Calu3 (cell line): ENCODE data around the gene ZCCHC7. TPM values are rescaled to one million over a fixed set of nuclear protein-coding genes. Genes with fewer than 3 reads are reported as not detected.

Experiments used
- BruUV-seq: library from RNA; stranded (reverse); fragments of 400-500 nt; replicated peaks from 2 replicates; lab custom pipeline; 2021; lab: Mats Ljungman, UMichigan
- CTCF ChIA-PET: fragments of 300-600 bp; sonication (Branson Sonifier 250); formaldehyde crosslinking; loops from one replicate; lab custom pipeline; 2022; ENCODE audit warnings: antibody characterized with exemption; lab: Charles Lee
- DNase-seq: peaks from one replicate; pipeline ENCODE4 v3.0.0; 2022
- H3K27ac Mint-ChIP-seq: one replicate; pipeline ENCODE4 v1.8.0; 2022; ENCODE audit warnings: mixed read lengths; ENCODE audit not compliant: unreplicated experiment
- H3K27me3 Mint-ChIP-seq: one replicate; pipeline ENCODE4 v1.8.0; 2022; ENCODE audit warnings: mixed read lengths; ENCODE audit not compliant: unreplicated experiment
- H3K36me3 Mint-ChIP-seq: one replicate; pipeline ENCODE4 v1.8.0; 2022; ENCODE audit warnings: mild to moderate bottlenecking, moderate library complexity, mixed read lengths; ENCODE audit not compliant: insufficient read depth, unreplicated experiment
- H3K4me1 Mint-ChIP-seq: one replicate; pipeline ENCODE4 v1.8.0; 2022; ENCODE audit warnings: mild to moderate bottlenecking, low read depth, mixed read lengths; ENCODE audit not compliant: unreplicated experiment
- H3K4me3 Mint-ChIP-seq: one replicate; pipeline ENCODE4 v1.8.0; 2022; ENCODE audit warnings: mild to moderate bottlenecking, low read depth, moderate library complexity, mixed read lengths; ENCODE audit not compliant: unreplicated experiment
- H3K9me3 Mint-ChIP-seq: one replicate; pipeline ENCODE4 v1.8.0; 2022; ENCODE audit warnings: low read depth, mixed read lengths; ENCODE audit not compliant: unreplicated experiment
- intact Hi-C: fragments of 100-400 bp; cut with micrococcal nuclease; formaldehyde crosslinking; loops from one replicate; pipeline ENCODE4 v1.10.0; 2022; ENCODE audit not compliant: unreplicated experiment
- total RNA-seq: library from RNA; stranded (reverse); gene quantifications from 2 replicates; pipeline ENCODE4 v1.2.3, GENCODE V29; 2022
- TF ChIP-seq, protein P1 (sequence below): fragments of 200-600 bp; IDR thresholded peaks from one replicate; pipeline ENCODE4 v1.8.0; 2022; ENCODE audit warnings: antibody characterized with exemption; ENCODE audit not compliant: unreplicated experiment

Gene ZCCHC7
- total RNA-seq, 1 experiment from 2014 or later: 6.5 TPM

DNA sequence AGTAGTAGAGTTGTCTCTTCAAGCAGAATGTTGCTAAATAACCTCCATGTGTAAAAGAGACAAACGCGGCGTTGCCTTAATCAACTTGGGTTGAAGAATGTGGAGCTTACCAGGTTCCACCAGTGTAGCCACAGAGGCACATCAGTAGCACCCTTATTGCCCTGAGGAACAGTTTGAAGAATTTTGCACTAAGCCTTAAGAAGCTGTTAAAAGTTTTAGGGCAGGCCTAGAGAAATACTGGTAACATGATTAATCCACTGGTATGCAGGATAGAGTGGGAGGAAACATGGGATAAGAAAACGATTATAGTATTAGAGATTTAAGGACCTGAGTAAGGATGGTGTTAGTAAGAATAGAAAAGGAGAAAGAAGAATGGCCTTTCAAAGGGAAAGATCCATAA is 100.6 kb downstream of the ZCCHC7 start:
- intact Hi-C loops: no loop called here
- no peak overlapping the region for H3K4me3 Mint-ChIP-seq
- H3K27me3 Mint-ChIP-seq: no peaks in the 10 kb centered on the region
- CTCF ChIA-PET: no interaction called here
- H3K4me1 Mint-ChIP-seq: peaks cover 15% of the 10 kb centered on the region
- no peaks in the 10 kb centered on the region for H3K36me3 Mint-ChIP-seq
- DNase-seq: no peak
- H3K27ac Mint-ChIP-seq: no peak overlapping the region
- TF ChIP-seq, protein P1, sequence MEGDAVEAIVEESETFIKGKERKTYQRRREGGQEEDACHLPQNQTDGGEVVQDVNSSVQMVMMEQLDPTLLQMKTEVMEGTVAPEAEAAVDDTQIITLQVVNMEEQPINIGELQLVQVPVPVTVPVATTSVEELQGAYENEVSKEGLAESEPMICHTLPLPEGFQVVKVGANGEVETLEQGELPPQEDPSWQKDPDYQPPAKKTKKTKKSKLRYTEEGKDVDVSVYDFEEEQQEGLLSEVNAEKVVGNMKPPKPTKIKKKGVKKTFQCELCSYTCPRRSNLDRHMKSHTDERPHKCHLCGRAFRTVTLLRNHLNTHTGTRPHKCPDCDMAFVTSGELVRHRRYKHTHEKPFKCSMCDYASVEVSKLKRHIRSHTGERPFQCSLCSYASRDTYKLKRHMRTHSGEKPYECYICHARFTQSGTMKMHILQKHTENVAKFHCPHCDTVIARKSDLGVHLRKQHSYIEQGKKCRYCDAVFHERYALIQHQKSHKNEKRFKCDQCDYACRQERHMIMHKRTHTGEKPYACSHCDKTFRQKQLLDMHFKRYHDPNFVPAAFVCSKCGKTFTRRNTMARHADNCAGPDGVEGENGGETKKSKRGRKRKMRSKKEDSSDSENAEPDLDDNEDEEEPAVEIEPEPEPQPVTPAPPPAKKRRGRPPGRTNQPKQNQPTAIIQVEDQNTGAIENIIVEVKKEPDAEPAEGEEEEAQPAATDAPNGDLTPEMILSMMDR: no peak
- no peaks in the 10 kb centered on the region for H3K9me3 Mint-ChIP-seq
- BruUV-seq: no TSS peak

DNA sequence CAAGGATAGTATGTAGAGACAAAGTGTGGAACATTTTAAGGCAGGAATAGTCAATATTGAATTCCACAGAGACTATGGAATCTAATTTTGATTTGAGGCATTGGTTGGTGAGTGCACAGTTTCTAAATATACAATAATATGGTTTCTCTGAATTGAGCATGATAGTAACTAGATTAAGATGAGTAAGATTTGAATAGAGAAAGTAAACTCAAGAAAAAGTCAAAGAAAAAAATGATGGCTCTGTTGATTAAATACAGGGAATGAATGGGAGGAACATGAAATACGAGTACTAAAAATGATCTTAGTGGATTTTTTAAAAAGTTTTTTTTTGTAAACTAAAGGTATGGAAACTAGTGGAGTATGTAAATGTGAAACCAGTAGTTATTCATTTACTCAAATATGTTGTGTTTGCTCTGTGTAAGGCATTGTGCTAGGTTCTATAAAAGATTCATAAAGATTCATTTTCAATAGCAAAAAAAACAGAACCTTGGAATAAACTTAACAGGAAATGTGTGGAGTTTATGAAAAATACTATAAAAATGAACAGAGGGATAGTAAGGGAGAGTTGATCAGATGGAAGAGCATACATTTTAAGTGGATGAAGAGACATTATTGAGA is 101.2 kb downstream of the ZCCHC7 start:
- Mint-ChIP-seq H3K4me3 (no peak overlapping the region), H3K27ac (no peak overlapping the region), H3K36me3 (no peaks in the 10 kb centered on the region), H3K9me3 (no peaks in the 10 kb centered on the region), H3K4me1 (peaks cover 15% of the 10 kb centered on the region), H3K27me3 (no peaks in the 10 kb centered on the region)
- CTCF ChIA-PET: no interaction called here
- intact Hi-C loops: no loop called here
- no peak for DNase-seq
- TF ChIP-seq, protein P1: no peak
- no TSS peak for BruUV-seq

DNA sequence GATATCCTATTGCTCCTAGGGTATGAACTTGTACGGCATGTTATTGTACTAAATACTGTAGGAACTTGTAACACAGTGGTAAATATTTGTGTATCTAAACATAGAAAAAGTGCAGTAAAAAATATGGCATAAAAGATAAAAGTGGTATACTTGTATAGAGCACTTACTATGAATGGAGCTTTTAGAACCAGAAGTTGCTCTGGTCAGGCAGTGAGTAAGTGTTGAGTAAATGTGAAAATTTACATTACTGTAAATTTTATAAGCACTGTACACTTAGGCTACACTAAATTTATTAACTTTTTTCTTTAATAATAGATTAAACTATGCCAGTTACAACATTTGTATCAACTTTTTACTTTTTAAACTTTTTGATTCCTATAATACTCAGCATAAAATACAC is 109.1 kb downstream of the ZCCHC7 start:
- Mint-ChIP-seq H3K9me3 (no peaks in the 10 kb centered on the region), H3K27me3 (no peaks in the 10 kb centered on the region), H3K36me3 (no peaks in the 10 kb centered on the region), H3K4me3 (no peak overlapping the region), H3K4me1 (no peaks in the 10 kb centered on the region), H3K27ac (no peak overlapping the region)
- intact Hi-C loops: no loop called here
- CTCF ChIA-PET: interaction anchor here (0.8 kb wide), 1 partner anchor 15 kb away, joined by 3 read pairs; no protein-coding TSS in a partner anchor
- TF ChIP-seq, protein P1: no peak
- BruUV-seq: no TSS peak
- no peak for DNase-seq

DNA sequence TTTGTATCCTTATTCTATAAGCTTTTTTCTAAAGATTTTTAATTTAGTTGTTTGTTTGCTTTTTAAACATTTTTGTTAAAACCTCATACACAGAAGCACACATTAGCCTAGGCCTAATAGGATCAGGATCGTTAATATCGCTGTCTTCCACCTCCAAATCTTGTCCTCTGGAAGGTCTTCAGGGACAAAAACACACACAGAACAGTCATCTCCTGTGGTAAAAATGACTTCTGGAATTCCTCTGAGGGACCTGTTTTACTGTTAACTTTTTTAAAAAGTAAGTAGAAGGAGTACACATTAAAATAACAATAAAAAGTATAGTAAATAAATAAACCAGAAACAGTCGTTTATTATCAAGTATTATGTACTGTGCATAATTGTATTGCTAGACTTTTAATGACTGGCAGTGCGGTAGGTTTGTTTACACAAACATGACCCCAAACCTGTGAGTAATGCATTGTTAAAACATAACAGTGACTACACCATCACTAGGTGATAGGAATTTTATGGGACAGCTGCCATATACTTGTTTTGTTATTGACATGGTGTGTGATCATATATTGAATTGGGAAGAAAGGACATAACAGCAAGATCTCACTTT is 109.6 kb downstream of the ZCCHC7 start:
- no peak overlapping the region for H3K4me3 Mint-ChIP-seq
- intact Hi-C loops: no loop called here
- H3K27ac Mint-ChIP-seq: no peak overlapping the region
- H3K9me3 Mint-ChIP-seq: no peaks in the 10 kb centered on the region
- TF ChIP-seq, protein P1: no peak
- H3K27me3 Mint-ChIP-seq: no peaks in the 10 kb centered on the region
- no peaks in the 10 kb centered on the region for H3K36me3 Mint-ChIP-seq
- no peaks in the 10 kb centered on the region for H3K4me1 Mint-ChIP-seq
- DNase-seq: no peak
- CTCF ChIA-PET: interaction anchor here (0.8 kb wide), 1 partner anchor 15 kb away, joined by 3 read pairs; no protein-coding TSS in a partner anchor
- BruUV-seq: no TSS peak
